ENCODE measurements around the gene PAGE2B.
"Not testable (repeated sequence)": the region's sequence is repeated elsewhere in the genome, so short reads cannot be mapped to it uniquely, and the experiment has no call there.

Gene PAGE2B

GRCh38 chrX:55107262-55107661, 32.4 kb downstream of the PAGE2B start:
- H3K27ac ChIP-seq: no peak overlapping the region
- no peak for DNase-seq (ENCODE audit: low read depth, low spot score)

GRCh38 chrX:55107911-55108310, 33.1 kb downstream of the PAGE2B start:
- H3K27ac ChIP-seq: no peak overlapping the region
- peak; percentile 24 for DNase-seq (ENCODE audit: low read depth, low spot score)

- no peak for DNase-seq (ENCODE audit: low read depth, low spot score)
- H3K27ac ChIP-seq: no peak overlapping the region
Observed at GRCh38 chrX:55109306-55109705, 34.5 kb downstream of the PAGE2B start.

GRCh38 chrX:55111578-55112254, 36.9 kb downstream of the PAGE2B start:
- DNase-seq (ENCODE audit: low read depth, low spot score): no peak
- no peak overlapping the region for H3K27ac ChIP-seq

GRCh38 chrX:55116589-55116988, 41.8 kb downstream of the PAGE2B start:
- H3K27ac ChIP-seq; DNase-seq (ENCODE audit: low read depth, low spot score): not testable (repeated sequence)

- DNase-seq (ENCODE audit: low read depth, low spot score): no peak
- no peak overlapping the region for H3K27ac ChIP-seq
Observed at GRCh38 chrX:55118574-55118973, 43.7 kb downstream of the PAGE2B start.

- H3K27ac ChIP-seq: no peak overlapping the region
- no peak for DNase-seq (ENCODE audit: low read depth, low spot score)
Observed at GRCh38 chrX:55119271-55119670, 44.4 kb downstream of the PAGE2B start.

- DNase-seq (ENCODE audit: low read depth, low spot score): no peak
- H3K27ac ChIP-seq: no peak overlapping the region
Observed at GRCh38 chrX:55119712-55120111, 44.9 kb downstream of the PAGE2B start.

- H3K27ac ChIP-seq: no peak overlapping the region
- DNase-seq (ENCODE audit: low read depth, low spot score): no peak
Observed at GRCh38 chrX:55120761-55121358, 46.0 kb downstream of the PAGE2B start.

GRCh38 chrX:55123900-55124299, 49.1 kb downstream of the PAGE2B start:
- H3K27ac ChIP-seq: no peak overlapping the region
- DNase-seq (ENCODE audit: low read depth, low spot score): no peak

GRCh38 chrX:55127692-55128091, 52.9 kb downstream of the PAGE2B start:
- DNase-seq (ENCODE audit: low read depth, low spot score): peak; percentile 5

More at GRCh38 chrX:55127692-55128091, 52.9 kb downstream of the PAGE2B start:
- H3K27ac ChIP-seq: no peak overlapping the region

Data from epithelial cell of prostate (primary cell).